ENCODE measurements around the gene CCDC142. TPM values are rescaled to one million over a fixed set of nuclear protein-coding genes. Genes with fewer than 3 reads are reported as not detected.

The CCDC142 gene, protein sequence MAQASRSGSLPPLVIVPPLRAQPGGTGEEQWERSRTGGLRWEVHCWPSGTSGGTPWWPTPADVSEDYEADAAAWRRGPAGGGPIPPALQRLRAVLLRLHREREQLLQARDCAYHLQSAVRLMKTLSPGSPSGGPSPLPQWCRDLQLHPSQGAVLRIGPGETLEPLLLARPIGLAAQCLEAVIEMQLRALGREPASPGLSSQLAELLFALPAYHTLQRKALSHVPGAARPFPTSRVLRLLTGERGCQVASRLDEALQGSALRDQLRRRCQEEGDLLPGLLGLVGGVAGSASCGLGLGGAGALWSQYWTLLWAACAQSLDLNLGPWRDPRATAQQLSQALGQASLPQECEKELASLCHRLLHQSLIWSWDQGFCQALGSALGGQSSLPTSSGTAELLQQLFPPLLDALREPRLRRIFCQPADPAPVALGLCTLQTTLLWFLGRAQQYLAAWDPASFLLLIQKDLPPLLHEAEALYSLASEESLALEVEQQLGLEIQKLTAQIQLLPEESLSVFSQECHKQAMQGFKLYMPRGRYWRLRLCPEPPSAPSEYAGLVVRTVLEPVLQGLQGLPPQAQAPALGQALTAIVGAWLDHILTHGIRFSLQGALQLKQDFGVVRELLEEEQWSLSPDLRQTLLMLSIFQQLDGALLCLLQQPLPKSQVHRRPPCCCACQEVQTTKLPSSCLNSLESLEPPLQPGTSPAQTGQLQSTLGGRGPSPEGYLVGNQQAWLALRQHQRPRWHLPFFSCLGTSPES
- 18.1 and 33.5 TPM in 2 replicates for total RNA-seq
- polyA plus RNA-seq = 16.8 and 23.4 TPM in 2 replicates

DNA sequence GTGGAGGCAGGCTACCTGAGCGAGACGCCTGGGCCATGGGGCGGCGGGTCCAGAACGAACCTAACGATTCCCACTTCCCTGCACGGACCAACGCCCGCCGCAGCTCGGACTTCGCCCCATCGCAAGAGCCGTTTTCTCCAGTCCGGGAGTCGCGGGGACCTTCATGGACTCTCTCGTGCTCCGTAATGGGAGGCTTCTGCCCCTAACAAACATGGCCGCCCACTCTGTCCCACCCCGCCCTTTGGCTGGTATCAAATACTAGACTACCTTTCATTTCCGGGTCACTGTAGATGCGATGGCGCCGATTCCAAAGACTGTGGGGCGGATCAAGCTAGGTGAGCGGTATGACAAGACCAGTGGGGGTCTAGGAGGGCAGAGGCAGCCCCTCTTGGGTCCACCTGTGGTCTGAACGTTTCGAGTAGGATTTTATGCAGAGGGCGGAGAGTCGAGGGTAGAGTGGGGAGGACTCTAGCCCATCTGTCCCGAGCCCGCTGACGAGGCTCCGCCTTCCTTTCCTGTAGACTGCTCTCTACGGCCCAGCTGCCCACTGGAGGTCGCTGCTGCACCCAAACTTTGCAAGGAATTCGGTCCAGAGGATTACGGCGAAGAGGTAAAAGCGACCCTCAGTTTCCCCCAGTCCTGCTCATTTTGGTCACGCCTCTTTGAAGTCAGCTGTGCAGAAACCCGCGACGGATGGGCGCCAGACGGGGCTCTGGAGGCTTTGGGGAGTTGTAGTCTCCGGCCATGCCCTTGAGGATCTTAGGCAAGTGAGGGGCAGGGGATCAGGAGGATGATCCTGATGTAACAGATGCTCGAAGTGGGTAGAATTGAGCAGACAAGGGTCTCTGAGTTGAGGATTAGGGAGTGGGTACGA lies at the start of gene CCDC142, which contains the start of gene TTC31:
CCDC142 (minus strand) TSS at position 198 of the 874 bp plus-strand sequence; CDS start at position 37, 161 bp downstream.
TTC31 (plus strand) TSS at position 281 of the 874 bp plus-strand sequence; CDS start at position 296, 15 bp downstream.
- DNase-seq (ENCODE audit: low read depth in 1 of 2, low spot score in 1 of 2) = peak; percentile 97

DNA sequence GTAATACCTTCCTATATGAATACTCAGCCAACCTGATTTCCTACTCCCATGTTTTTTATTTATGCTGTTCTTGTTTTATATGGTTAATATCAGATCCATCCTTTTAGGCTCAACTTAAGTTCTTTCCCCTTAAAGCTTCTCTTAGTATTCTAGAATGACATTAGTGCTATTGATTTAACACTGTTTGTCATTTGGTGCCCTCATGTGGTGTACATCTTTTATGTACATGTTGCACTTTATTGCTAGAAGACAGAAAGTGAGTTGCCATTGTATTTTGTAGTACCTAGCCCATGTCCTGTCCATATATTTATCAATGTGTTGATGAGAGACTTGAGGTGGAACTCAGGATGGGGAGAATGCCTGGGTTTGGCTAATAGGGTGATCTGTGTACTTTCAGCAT lies 49.4 kb upstream of the CCDC142 start:
- TF ChIP-seq, protein P1, sequence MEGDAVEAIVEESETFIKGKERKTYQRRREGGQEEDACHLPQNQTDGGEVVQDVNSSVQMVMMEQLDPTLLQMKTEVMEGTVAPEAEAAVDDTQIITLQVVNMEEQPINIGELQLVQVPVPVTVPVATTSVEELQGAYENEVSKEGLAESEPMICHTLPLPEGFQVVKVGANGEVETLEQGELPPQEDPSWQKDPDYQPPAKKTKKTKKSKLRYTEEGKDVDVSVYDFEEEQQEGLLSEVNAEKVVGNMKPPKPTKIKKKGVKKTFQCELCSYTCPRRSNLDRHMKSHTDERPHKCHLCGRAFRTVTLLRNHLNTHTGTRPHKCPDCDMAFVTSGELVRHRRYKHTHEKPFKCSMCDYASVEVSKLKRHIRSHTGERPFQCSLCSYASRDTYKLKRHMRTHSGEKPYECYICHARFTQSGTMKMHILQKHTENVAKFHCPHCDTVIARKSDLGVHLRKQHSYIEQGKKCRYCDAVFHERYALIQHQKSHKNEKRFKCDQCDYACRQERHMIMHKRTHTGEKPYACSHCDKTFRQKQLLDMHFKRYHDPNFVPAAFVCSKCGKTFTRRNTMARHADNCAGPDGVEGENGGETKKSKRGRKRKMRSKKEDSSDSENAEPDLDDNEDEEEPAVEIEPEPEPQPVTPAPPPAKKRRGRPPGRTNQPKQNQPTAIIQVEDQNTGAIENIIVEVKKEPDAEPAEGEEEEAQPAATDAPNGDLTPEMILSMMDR (IDR thresholded peaks at IDR 0.05; ENCODE audit: low read depth, low read length) = peak; percentile 31
- DNase-seq (ENCODE audit: low read depth in 1 of 2, low spot score in 1 of 2) = peak in 1 of 2 donors; percentile 68
- Histone ChIP-seq H3K9me3 (ENCODE audit: low read depth) (no peaks in the 10 kb centered on the region), H3K27ac (no peak overlapping the region), H3K36me3 (peaks cover 9% of the 10 kb centered on the region), H3K4me1 (ENCODE audit: low read depth) (peaks cover 9% of the 10 kb centered on the region), H3K4me3 (no peak overlapping the region), H3K27me3 (no peaks in the 10 kb centered on the region)

More for the DNA sequence above, at the start of gene CCDC142, which contains the start of gene TTC31:
- H3K27ac ChIP-seq = peak within 1 kb of the TSS; percentile 81
- peaks cover 7% of the 10 kb centered on the region for H3K4me1 ChIP-seq (ENCODE audit: low read depth)
- TF ChIP-seq, protein P1 (IDR thresholded peaks at IDR 0.05; ENCODE audit: low read depth, low read length) = peak; percentile 93
- peak within 1 kb of the TSS; percentile 90 for H3K4me3 ChIP-seq
- no peaks in the 10 kb centered on the region for H3K27me3 ChIP-seq
- H3K9me3 ChIP-seq (ENCODE audit: low read depth) = no peaks in the 10 kb centered on the region
- peaks cover 2% of the 10 kb centered on the region for H3K36me3 ChIP-seq

DNA sequence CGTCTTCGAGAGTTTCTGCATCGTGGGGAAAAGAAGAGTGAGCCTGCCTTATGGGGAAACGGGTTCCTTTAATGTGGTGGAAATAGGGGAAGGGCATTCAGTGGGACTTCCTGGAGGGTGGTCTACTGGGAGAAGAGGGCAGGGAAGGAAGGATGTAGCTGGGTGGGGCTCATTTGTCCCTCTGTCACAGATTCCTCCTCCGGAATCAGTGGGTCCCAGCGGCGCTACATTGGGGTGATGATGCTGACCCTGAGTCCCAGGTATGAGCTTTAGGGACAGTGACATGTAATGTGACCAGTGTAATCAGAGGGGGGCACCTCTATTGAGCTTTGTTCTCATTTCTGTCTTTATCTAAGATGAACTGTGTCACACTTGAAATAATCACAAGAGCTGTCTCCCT lies 48.9 kb upstream of the CCDC142 start:
- TF ChIP-seq, protein P1 (IDR thresholded peaks at IDR 0.05; ENCODE audit: low read depth, low read length) = no peak
- no peaks in the 10 kb centered on the region for H3K9me3 ChIP-seq (ENCODE audit: low read depth)

DNA sequence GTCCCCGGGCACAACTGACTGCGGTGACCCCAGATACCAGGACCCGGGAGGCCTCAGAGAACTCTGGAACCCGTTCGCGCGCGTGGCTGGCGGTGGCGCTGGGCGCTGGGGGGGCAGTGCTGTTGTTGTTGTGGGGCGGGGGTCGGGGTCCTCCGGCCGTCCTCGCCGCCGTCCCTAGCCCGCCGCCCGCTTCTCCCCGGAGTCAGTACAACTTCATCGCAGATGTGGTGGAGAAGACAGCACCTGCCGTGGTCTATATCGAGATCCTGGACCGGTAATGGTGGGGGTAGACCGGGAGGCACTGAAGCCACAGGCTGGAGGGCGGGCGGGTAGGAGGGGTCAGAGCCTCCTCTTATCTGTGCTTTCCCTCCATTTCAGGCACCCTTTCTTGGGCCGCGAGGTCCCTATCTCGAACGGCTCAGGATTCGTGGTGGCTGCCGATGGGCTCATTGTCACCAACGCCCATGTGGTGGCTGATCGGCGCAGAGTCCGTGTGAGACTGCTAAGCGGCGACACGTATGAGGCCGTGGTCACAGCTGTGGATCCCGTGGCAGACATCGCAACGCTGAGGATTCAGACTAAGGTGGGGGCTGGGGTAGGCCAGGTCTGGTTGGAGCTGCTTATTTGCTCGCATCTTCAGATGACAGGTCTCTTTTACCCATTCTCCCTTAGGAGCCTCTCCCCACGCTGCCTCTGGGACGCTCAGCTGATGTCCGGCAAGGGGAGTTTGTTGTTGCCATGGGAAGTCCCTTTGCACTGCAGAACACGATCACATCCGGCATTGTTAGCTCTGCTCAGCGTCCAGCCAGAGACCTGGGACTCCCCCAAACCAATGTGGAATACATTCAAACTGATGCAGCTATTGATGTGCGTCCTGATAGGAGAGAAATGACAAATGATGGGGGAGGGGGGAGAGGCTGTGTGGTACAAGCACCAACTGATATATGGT lies 47.7 kb upstream of the CCDC142 start:
- Histone ChIP-seq H3K9me3 (ENCODE audit: low read depth) (no peaks in the 10 kb centered on the region), H3K27me3 (no peaks in the 10 kb centered on the region), H3K4me1 (ENCODE audit: low read depth) (peaks cover 9% of the 10 kb centered on the region), H3K4me3 (peak overlapping the region; percentile 82), H3K27ac (no peak overlapping the region), H3K36me3 (peaks cover 19% of the 10 kb centered on the region)
- peak; percentile 44 to 54 for DNase-seq (ENCODE audit: low read depth in 1 of 2, low spot score in 1 of 2)
- TF ChIP-seq, protein P1 (IDR thresholded peaks at IDR 0.05; ENCODE audit: low read depth, low read length) = no peak

More for the DNA sequence above, 48.9 kb upstream of the CCDC142 start:
- Histone ChIP-seq H3K4me3 (no peak overlapping the region), H3K4me1 (ENCODE audit: low read depth) (peaks cover 9% of the 10 kb centered on the region), H3K36me3 (peaks cover 11% of the 10 kb centered on the region), H3K27ac (no peak overlapping the region), H3K27me3 (no peaks in the 10 kb centered on the region)
- no peak for DNase-seq (ENCODE audit: low read depth in 1 of 2, low spot score in 1 of 2)
